WI38 (cell line): ENCODE data around the gene EFCAB7.

Experiments
- H3K4me3 ChIP-seq: 2 replicates; pipeline ENCODE4 v1.5.1; 2011; ENCODE audit warnings: low read depth, mild to moderate bottlenecking, control low read depth, low read length
- CTCF ChIP-seq: IDR thresholded peaks from 2 replicates; pipeline ENCODE4 v1.5.1; 2012; ENCODE audit warnings: low read depth, mild to moderate bottlenecking, control low read depth, low read length

EFCAB7 gene

GRCh38 chr1:63617450-63617849 is 94.1 kb downstream of the EFCAB7 start:
- no peak for TF ChIP-seq CTCF

GRCh38 chr1:63618011-63618410 is 94.7 kb downstream of the EFCAB7 start:
- no peak overlapping the region for H3K4me3 ChIP-seq
- TF ChIP-seq CTCF: no peak

More at GRCh38 chr1:63617450-63617849, 94.1 kb downstream of the EFCAB7 start:
- H3K4me3 ChIP-seq: no peak overlapping the region

- TF ChIP-seq CTCF: no peak
- H3K4me3 ChIP-seq: no peak overlapping the region
Measured at GRCh38 chr1:63619558-63619957, 96.2 kb downstream of the EFCAB7 start.

- H3K4me3 ChIP-seq: no peak overlapping the region
- no peak for TF ChIP-seq CTCF
Measured at GRCh38 chr1:63620671-63621070, 97.3 kb downstream of the EFCAB7 start.

GRCh38 chr1:63621075-63621474 is 97.8 kb downstream of the EFCAB7 start:
- no peak for TF ChIP-seq CTCF
- no peak overlapping the region for H3K4me3 ChIP-seq

GRCh38 chr1:63621698-63622097 is 98.4 kb downstream of the EFCAB7 start:
- no peak for TF ChIP-seq CTCF
- H3K4me3 ChIP-seq: no peak overlapping the region
